GM12801 (cell line): ENCODE measurements around the gene C1QTNF3.

Source experiments
- TF ChIP-seq, protein P1 (sequence below): IDR thresholded peaks from one replicate; pipeline ENCODE4 v1.5.1; 2011; ENCODE audit warnings: control low read depth; ENCODE audit not compliant: insufficient read length; ENCODE audit errors: extremely low read depth

The C1QTNF3 gene

DNA sequence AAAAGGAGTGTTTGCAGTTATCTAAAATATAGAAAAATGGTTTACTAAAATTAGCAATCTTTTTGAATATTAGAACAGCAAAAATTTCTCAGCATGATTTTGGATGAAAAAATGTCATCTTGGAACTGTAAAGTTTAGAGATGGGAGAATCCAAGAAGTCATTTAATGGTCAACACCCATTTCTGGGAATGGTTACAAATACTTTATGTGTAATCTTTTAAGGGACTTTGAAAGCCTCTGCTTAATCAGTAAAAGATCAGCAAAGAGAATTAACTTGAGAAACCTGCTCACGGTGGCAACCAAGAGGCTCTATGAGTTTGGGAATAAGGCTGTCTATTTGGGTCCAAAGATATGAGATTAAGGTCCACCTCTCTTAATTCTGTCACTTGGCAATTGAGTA is 13.0 kb downstream of the C1QTNF3 start:
- TF ChIP-seq, protein P1, sequence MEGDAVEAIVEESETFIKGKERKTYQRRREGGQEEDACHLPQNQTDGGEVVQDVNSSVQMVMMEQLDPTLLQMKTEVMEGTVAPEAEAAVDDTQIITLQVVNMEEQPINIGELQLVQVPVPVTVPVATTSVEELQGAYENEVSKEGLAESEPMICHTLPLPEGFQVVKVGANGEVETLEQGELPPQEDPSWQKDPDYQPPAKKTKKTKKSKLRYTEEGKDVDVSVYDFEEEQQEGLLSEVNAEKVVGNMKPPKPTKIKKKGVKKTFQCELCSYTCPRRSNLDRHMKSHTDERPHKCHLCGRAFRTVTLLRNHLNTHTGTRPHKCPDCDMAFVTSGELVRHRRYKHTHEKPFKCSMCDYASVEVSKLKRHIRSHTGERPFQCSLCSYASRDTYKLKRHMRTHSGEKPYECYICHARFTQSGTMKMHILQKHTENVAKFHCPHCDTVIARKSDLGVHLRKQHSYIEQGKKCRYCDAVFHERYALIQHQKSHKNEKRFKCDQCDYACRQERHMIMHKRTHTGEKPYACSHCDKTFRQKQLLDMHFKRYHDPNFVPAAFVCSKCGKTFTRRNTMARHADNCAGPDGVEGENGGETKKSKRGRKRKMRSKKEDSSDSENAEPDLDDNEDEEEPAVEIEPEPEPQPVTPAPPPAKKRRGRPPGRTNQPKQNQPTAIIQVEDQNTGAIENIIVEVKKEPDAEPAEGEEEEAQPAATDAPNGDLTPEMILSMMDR = no peak

DNA sequence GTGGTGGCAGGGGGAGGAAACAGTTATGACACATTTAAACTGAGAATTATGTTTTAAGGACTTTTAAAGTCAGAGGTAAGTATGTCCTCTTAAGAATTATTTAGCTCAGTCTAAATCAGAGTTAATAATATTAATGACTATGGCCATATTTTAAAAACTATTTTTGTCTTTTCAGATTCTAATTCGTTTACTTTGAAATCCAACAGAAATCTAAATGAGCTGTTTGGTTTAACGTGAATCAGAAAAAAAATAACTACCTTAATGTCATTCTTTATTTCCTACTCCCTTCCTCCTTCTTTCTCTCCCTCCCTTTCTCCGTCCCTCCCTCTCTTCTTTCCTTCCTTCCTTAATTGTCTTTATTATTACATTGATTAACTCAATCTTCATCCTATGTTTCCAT is 14.7 kb downstream of the C1QTNF3 start:
- TF ChIP-seq, protein P1 = no peak

DNA sequence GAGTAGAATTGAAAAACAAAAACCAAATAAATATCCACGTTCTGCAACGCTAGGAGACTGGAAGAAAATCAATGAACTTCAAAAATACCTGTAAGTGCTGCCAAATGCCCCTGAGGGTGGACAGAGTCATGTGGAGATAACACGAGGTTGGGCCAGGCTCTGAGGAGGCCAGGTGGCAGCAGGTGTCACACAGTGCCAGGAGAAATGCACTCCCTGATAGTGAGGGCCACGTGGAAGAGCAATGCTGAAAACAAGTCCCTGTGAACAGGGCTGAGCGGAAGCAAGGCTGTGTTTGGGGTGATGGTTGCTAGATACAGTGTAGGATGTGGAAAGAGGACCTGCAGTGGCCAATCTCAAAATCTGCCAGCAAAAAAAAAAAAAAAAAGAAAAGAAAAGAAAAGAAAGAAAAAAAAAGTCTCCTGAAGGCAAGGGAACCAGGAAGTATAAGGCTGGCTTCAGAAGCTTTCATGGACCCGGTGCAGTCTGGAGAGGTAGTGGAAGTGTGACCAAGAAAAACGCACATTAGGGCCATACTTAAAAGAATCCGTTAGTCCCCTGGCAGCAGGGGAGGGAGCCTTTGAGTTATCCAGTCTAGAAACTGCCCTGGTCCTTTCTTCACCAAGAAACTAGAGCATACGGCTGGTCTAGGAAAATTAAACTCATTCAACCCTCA is 16.8 kb downstream of the C1QTNF3 start:
- TF ChIP-seq, protein P1 = no peak

GRCh38 chr5:34022121-34022705 is 20.8 kb downstream of the C1QTNF3 start:
- TF ChIP-seq, protein P1 = no peak

- TF ChIP-seq, protein P1 = no peak
These were observed 21.7 kb downstream of the C1QTNF3 start for GRCh38 chr5:34021334-34021733.

DNA sequence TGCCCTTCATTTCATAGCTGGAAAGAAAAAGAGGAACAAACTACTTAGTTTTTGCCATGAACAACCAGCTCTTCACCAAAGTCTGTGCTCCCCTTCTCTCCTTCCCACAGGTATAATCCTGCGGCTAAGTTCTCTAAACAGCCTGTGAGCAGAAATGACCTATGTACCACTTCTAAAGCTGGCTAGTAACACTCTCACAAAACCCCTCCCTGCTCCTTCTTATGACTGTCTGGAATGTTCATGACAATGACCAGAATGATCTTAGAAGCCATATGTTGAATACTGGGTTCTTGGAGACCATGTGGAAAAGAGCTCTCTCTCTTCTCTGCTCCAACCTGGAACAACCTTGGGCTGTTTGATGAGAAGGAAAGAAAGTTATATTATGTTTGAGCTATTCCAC is 22.3 kb downstream of the C1QTNF3 start:
- TF ChIP-seq, protein P1 = no peak

GRCh38 chr5:34017254-34017653 is 25.8 kb downstream of the C1QTNF3 start:
- TF ChIP-seq, protein P1 = no peak
